ENCODE results near the gene TDRD12.

- TF ChIP-seq CTCF (IDR thresholded peaks at IDR 0.05; ENCODE audit: low read depth, low read length, missing input control) (no peak), YY1 (IDR thresholded peaks at IDR 0.05) (no peak), HNF4G (IDR thresholded peaks at IDR 0.05) (no peak), ZBTB33 (IDR thresholded peaks at IDR 0.05) (no peak), REST (IDR thresholded peaks at IDR 0.05) (no peak)
Observed at GRCh38 chr19:32687681-32688080, 31.9 kb upstream of the TDRD12 start.

Measured in liver (tissue), 3 donors.